ENCODE data around the gene ARHGAP10. TPM values are rescaled to one million over a fixed set of nuclear protein-coding genes. Genes with fewer than 3 reads are reported as not detected.

The ARHGAP10 gene
- total and polyA plus RNA-seq, 10 of the 15 experiments (the other 5 are each of a cell fraction or from before 2014, with no cell fraction given), result 1.3 to 25.8 (median 17.2) TPM

- TF ChIP-seq SKIL (IDR thresholded peaks at IDR 0.05; ENCODE audit: low read depth, poor library complexity, severe bottlenecking) (peak; percentile 51), PBX3 (IDR thresholded peaks at IDR 0.05; ENCODE audit: insufficient replicate concordance, low read depth, low read length) (no peak), SUPT20H (IDR thresholded peaks at IDR 0.05; ENCODE audit: borderline replicate concordance, control insufficient read depth, low read depth, low read length) (no peak), ZBTB4 (CRISPR knock-in tag; IDR thresholded peaks at IDR 0.05) (no peak), ATF3 (IDR thresholded peaks at IDR 0.05; ENCODE audit: borderline replicate concordance, extremely low read depth, low read depth, low read length) (peak; percentile 45; the same call in 1 of the 2 replicates), CBX5 (IDR thresholded peaks at IDR 0.05; ENCODE audit: low read depth) (peak; percentile 74), RELA (IDR thresholded peaks at IDR 0.05; ENCODE audit: borderline replicate concordance, partially characterized antibody) (no peak), RB1 (IDR thresholded peaks at IDR 0.05; ENCODE audit: borderline replicate concordance) (peak; percentile 44; the same call in 1 of the 2 replicates), POLR2AphosphoS2 (IDR thresholded peaks at IDR 0.05; ENCODE audit: low read depth, low read length) (no peak), BCL11A (IDR thresholded peaks at IDR 0.05; ENCODE audit: low read depth, low read length) (no peak), JUND (IDR thresholded peaks at IDR 0.05; ENCODE audit: low read depth, low read length) (no peak), NFIC (IDR thresholded peaks at IDR 0.05; ENCODE audit: low read depth, low read length) (no peak), LARP7 (IDR thresholded peaks at IDR 0.05) (no peak), ZNF24 (IDR thresholded peaks at IDR 0.05) (0 out of 2 replicates have a peak, but pooled peaks have one; percentile 27), ZNF274 (IDR thresholded peaks at IDR 0.05; ENCODE audit: insufficient read depth, insufficient read length) (no peak), PML (IDR thresholded peaks at IDR 0.05; ENCODE audit: low read length) (peak; percentile 40; the same call in 1 of the 2 replicates), IKZF1 (conservative IDR thresholded peaks at IDR 0.05) (no peak), ZNF207 (IDR thresholded peaks at IDR 0.05; ENCODE audit: borderline replicate concordance) (no peak), CREB1 (IDR thresholded peaks at IDR 0.05; ENCODE audit: low read depth) (no peak), RAD21 (IDR thresholded peaks at IDR 0.05; ENCODE audit: insufficient read depth, low read depth, low read length) (peak; percentile 100), GABPA (IDR thresholded peaks at IDR 0.05; ENCODE audit: low read depth) (no peak)
These were observed 134.8 kb downstream of the ARHGAP10 start (continued) for GRCh38 chr4:147866532-147867271.

Measured in GM12878 (cell line).